GM21447 (cell line): ENCODE results near the gene ADGRE2.
A peak's percentile ranks its signal among the peaks of the same experiment; 100 is the strongest.
"Not testable (repeated sequence)": the region's sequence is repeated elsewhere in the genome, so short reads cannot be mapped to it uniquely, and the experiment has no call there.

Source experiments
- ATAC-seq: cut with Tn5 transposase; IDR thresholded peaks from one replicate; pipeline ENCODE4 v1.9.1; 2021; ENCODE audit not compliant: unreplicated experiment

Gene ADGRE2

DNA sequence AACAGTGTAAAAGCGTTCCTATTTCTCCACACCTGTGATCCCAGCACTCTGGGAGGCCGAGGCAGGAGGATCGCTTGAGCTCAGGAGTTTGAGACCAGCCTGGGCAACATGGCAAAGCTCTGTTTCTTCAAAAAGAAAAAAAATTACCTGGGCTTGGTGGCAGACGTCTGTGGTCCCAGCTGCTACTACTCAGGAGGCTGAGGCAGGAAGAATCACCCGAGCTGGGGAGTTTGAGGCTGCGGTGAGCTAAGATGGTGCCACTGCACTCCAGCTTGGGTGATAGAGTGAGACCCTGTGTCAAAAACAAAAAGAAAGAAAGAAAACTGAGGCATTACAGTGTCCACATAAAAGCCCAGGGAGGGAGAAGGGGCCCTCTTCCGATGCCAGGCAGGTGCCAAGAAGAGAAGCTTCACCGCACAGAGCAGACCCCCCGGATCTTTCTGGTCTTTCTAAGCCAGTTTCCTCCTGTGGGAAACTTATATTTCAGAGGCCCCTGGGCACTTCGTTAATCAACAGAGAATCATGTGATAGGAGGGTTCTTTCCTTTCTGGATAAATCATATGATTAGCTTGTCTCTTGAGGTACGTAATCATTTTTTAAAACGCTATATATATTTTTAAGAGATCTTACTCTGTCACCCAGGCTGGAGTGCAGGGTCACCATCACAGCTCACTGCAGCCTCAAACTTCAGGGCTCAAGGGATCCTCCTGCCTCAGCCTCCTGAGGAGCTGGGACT is at the start of gene ADGRE2:
ADGRE2 (minus strand) TSS at position 451 of the 736 bp plus-strand sequence. CDS start 1,804 bp downstream, outside the sequence.
- ATAC-seq: not testable (repeated sequence)

DNA sequence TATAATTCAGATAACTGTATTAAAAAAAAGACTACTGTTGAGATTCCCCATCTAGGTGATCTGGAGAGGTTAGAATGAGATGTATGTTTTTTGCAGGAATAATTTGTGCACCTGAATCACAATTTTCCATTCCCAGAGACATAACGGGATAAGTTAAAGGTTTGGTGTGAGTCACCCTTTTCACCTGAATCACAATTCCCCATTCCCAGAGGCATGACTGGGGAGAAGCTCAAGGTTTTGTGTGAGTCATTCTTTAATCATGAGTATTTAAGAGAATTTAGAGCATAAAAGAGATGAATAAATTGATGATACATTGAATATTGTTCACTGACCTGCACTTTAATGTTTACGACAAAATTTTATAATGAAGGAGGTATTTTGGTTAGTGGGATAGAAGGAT is 47.6 kb upstream of the ADGRE2 start:
- no peak for ATAC-seq

DNA sequence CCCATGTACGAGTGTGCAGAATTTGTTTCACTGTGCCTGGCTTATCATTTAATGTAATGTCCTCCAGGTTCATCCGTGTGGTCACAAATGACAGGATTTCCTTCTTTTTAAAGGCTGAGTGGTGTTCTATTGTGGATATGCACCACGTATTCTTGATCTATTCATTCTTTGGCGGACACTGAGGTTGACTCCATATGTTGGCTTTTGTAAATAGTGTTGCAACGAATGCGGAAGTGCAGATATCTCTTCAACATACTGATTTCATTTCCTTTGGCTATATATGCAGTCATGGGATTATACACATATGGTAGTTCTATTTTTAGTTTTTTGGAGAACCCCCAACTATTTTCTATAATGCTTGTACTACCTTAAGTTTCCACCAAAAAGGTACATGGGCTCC is 43.6 kb upstream of the ADGRE2 start:
- no peak for ATAC-seq

DNA sequence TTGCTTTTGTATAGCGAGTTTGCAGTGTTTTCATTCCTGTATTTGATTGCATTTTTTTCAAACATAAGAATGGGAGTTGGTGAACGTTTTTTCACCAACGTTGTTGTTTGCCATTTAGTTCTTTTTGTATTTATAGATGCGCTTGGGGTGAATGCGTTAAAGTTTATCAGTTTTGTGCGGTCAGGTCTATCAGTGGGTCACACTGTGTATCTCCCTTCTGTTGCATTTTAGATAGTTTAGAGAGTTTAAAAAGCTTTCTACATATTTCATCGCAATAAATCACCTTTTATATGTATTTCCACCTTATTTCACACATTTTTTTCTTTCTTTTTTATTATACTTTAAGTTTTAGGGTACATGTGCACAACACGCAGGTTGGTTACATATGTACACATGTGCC is 40.2 kb upstream of the ADGRE2 start:
- ATAC-seq: no peak

DNA sequence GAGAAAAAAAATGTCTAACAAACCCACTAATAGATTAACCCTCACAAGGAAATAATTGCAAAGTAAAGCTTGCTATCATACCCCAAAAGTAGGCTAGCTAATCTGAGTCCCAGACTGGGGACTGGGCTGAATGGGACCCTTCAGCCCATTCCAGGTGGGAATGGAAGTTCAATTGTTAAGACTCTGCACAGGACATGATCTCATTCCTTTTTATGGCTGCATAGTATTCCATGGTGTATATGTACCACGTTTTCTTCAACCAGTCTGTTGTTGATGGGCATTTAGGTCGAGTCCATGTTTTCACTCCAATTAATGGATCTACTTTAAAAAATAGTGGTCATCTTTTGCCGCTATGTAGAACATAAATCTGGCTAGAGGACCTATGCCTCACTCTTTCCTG is 38.7 kb upstream of the ADGRE2 start:
- no peak for ATAC-seq

DNA sequence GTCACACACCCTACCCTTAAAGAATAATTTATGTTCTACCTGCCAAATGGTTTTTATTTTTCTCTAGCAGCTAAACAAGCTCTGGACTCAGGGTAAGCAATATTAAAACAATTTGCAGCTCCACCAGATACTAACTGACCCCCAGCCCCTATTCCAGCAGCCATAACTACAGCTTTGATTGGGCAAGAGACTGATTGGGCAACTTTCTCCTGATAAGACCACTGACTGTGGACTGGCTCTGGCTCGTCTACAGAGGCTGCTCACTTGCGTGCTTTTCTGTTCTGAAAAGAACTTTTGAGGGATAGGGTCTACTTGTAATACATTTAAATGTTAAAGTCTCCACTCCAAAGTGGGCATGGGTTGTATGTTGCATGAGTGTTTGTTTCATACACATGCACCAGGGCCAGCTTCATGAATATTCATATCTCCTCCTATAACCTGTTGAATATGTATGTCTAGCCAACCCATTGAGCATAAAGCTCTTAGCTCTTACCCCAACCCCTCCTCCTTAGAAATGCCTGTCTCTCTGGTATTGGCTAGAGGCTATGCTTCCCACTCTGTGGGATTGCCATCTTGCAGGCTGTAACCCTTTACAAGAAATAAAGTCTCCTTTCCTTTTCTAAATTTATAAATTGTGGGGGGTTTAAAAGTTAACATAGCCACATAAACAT is 36.8 kb upstream of the ADGRE2 start:
- no peak for ATAC-seq

DNA sequence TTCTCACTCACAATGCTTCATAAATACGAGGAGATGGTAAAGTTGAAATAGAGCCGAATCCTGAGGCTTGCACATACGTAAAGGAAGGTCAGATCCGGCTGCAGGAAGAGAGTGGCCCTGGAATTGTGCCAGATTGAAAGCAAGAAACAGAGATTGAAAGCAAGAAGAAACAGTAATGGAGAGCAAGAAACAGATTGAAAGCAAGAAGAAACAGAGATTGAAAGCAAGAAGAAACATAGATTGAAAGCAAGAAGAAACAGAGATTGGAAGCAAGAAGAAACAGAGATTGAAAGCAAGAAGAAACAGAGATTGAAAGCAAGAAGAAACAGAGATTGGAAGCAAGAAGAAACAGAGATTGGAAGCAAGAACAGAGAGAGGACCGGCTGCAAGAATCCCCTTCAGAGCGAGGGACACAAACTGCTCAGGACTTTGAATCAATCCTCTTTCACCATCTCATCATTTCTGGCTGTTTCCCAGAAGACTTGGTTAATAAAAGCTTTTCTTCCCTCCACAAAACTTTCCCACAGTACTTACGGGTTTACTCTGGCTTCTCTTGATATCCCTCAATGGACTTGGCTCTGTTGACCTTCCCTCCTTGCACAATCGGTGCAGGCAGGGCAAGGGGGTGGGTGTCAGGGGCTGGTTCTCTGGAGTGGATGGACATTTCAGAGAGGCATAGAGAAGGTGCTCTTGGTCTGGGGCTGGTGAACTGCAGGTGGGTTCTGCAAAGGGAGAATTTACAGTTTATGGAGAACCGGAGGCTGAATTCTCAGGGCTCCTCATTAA is 31.1 kb upstream of the ADGRE2 start:
- no peak for ATAC-seq

DNA sequence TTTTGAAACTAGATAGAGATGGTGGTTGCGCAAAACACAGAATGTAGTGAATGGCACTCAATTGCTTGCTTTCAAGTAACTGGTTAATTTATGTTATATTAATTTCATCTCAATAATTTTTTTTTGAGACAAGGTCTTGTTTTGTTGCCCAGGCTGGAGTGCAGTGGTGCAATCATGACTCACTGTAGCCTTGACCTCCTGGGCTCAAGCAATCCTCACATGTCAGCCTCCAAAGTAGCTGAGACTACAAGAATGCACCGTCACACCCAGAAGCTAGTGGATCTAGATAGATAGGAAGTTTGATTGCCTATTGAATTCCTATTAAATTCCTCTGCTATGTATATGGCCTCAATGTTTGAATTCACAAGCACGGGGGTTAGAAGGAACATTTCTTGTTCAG is 26.4 kb upstream of the ADGRE2 start:
- no peak for ATAC-seq

DNA sequence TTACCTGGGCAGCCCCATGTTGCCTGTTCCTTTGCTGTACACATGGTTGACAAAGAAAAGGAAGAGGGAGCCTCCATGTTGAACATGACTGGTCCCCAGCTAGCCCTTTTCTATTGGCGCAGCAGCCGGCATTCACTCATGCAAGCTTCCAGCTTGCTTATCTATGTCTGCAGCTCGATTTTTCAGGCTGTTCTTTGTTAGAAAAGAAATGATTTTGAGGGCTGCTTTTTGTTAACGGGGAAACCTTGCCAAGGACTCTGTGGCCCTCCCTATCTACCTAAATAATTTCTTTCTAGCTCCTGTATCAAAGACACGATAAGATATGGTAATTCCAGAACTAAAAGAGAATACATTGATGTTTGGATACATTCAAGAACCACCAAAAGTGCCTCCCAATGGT is 20.4 kb upstream of the ADGRE2 start:
- no peak for ATAC-seq

DNA sequence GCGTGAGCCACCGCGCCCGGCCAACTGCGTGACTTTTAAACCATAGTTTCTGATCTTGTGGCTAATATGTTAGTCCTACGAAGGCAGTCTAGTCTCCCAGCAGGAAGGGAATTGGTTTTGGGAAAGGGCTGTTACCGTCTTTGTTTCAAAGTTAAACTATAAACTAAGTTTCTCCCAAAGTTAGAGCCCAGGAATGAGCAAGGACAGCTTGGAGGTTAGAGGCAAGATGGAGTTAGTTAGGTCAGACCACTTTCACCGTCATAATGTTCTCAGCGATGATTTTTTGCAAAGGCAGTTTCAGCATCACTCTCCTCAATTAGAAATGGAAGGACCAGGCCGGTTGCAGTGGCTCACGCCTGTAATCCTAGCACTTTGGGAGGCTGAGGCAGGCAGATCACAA is 17.7 kb upstream of the ADGRE2 start:
- ATAC-seq: no peak

DNA sequence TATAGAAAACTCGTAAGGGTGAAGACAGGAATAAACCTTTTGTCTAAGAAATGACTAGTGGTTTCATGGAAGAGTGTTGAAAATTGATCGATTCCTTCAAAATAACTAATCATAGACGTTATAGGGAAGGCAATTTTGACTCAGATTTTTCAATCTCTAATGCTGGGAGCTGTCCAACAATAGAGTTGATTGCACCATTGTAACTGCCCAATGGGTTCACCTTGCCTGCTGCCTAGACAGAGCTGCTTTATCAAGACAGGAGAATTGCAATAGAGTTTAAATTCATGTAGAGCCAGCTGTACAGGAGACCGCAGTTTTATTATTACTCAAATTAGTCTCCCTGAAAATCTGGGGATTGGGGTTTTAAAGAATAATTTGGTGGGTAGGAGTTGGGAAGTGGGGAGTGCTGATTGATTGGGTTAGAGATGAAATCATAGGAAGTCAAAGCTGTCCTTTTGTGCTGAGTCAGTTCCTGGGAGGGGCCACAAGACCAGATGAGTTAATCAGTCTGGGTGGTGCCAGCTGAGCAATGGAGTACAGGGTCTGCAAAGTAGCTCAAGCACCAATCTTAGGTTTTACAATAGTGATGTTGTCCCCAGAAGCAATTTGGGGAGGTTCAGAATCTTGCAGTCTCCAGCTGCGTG is 16.8 kb upstream of the ADGRE2 start:
- ATAC-seq: no peak

DNA sequence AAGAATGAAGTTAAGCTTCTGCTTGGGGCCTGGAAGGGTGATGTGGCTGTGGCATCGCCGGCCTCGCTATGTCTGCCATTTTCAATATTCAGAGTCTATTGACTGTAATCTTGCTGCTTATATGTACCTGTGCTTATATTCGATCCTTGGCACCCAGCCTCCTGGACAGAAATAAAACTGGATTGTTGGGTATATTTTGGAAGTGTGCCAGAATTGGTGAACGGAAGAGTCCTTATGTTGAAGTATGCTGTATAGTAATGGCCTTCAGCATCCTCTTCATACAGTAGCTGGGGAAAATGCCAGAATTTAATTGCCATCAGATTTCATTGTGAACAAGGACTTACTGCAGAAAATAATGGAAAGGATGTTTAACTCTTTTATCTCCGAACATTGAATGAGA is 13.9 kb upstream of the ADGRE2 start:
- ATAC-seq: not testable (repeated sequence)

DNA sequence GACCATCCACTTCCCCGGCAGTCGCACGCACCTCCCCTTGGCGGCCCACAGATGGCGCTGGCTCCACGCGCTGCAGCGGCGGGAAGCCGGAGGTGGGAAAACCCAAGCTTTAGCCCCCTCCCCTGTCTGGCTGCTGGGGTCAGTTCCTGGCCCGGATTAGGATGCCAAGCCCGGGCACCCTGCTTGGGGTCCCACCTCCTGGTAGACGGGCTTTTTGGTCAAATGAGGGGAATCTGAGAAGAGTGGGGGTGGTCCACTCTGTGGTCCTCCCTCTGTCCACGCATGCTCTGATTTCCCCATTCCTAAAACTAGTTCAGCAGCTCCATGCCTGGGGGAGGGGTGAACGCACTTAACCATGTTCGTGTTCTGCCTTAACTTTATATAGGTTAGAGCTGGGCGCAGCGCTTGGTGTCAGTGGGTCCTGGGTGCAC is 8.1 kb upstream of the ADGRE2 start:
- ATAC-seq: no peak

DNA sequence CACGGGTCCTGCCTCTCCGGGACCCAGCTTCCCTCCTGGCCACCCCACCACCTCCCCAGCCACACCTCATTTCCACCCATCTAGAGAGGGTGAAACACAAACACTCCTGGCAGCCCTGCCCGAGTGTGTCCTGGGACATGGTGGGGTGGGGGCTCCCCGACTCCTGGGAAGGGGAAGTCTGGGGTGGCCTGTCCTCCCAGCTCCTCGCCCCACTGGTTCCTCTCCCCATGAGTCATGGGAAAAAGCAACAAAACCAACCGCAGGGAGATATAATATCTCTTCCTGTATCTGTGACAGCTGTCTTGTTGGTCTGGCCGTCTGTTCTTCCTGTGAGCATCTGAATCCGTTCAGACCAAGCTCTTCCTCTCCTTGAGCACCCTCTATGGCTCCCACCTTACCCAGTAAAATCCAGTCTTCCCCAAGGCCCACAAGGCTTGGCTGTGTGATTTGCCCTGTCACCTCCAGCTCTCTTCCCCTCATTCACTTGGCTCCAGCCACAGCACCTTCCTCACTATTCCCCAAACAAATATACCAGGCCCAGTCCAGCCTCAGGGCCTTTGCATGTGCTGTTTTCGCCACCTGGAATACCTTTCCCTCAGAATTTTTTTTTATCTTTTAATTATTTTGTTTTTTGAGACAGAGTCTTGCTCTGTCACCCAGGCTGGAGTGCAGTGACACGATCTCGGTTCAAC is 6.9 kb upstream of the ADGRE2 start:
- peak; percentile 37 for ATAC-seq

DNA sequence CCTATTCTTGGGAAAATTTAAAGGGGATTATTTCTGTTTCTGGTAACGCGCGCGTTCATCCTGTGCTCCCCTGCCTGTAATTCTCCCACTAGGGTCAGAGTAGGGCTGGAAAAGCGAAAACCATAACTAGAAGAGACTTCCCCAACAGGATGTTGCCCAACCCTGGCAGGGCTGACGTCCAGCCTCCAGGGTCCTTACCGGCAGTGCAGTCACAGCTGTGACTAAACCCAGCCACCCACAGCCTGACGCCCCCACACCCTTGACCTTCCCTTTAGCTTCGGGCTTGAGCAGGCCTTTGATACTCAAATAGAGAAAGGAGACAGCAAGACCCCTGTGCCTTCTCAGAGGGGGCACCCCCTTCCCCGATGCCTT is 6.4 kb upstream of the ADGRE2 start:
- peak; percentile 59 for ATAC-seq

DNA sequence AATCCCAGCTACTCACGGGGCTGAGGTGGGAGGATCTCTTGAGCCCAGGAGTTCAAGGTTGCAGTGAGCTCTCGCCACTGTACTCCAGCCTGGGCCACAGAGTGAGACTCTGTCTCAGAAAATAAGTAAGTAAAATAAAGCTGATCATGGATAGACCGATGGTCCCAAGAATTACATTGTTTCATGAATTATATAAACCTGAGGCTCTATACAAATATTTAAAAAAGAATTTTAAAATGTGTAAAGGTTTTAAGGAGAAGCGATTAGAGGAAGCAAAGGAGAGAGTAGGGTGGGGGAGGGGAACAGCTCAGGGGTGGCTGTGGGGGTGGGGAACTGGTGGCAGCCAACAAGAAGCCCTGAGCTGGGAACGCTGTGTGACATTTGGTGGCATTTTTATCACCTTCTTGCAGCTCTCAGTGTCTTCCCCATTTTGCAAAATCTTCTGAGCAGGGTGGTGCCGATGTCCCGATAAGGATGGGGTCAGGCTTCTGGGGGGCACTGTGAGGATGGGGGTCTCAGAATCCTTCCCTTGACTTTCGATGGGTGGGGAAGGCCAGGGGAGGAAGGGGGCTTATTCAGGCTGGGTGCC is 5.1 kb upstream of the ADGRE2 start:
- not testable (repeated sequence) for ATAC-seq

DNA sequence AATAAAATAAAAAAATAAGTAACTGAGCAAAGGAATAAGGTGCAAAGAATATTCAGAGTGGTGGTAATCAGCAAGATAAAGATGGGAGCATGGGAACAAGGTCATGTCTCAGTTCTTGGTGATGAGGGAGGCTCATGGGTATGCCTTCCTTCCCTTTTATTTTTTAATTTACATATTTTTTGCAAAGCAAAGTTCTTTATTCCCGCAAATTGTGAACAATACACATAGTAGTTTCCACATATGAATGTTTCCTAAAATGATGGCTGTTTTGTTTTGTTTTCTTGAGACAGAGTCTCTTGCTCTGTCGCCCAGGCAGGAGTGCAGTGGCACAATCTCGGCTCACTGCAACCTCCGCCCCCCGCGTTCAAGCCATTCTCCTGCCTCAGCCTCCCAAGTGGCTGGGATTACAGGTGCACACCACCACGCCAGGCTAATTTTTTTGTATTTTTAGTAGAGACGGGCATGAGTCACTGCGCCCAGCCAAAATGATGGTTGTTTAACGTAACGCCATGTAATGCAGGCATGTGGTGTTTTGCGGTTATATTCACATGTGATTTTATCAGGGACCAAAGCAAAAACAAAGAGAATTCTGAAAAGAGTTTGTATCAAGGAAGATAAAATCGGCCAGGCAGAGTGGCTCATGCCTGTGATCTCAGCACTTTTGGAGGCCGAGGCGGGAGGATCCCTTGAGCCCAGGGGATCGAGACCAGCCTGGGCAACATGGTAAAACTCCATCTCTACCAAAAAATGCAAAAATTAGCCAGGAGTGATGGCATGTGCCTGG is 4.5 kb upstream of the ADGRE2 start:
- ATAC-seq: no peak

DNA sequence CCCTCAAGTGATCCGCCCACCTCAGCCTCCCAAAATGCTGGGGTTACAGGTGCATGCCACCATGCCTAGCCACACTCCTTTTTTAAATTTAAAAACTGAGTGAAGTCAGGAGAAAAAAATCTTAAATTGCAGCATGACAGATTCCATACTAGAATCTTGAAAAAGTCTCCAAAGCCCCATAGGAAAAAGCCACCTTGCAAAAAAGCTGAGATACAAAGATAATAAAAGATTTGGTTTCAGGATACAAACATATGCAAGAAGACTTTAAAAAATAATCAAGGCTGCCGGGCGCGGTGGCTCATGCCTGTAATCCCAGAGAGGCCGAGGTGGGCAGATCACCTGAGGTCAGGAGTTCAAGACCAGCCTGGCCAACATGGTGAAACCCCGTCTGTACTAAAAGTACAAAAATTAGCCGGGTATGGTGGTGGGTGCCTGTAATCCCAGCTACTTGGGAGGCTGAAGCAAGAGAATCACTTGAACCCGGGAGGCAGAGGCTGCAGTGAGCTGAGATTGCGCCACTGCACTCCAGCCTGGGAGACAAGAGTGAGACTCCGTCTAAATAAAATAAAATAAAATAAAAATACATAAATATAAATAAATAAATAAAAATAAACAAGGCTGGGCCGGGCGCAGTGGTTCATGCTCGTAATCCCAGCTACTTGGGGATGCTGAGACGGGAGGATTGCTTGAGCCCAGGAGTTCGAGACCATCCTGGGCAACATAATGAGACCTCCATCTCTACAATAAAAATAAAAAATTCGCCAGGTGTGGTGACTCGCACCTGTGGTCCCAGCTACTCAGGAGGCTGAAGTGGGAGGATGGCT is 3.6 kb upstream of the ADGRE2 start:
- ATAC-seq: not testable (repeated sequence)
